Upper lobe of left lung (tissue), 4 donors: ENCODE data around the gene ARMH2.

Source experiments
- EP300 ChIP-seq, 4 donors: sonication (generic); formaldehyde crosslinking; IDR thresholded peaks; one replicate each; pipeline ENCODE4 v1.5.1; 2017; ENCODE audit warnings: antibody characterized with exemption in 4 of 4, control low read depth in 2 of 4
- POLR2AphosphoS5 ChIP-seq, 2 donors: sonication (generic); formaldehyde crosslinking; IDR thresholded peaks; one replicate each; pipeline ENCODE4 v1.5.1; 2017; ENCODE audit warnings: antibody characterized with exemption in 2 of 2
- TF ChIP-seq, protein P1 (sequence below), 6 experiments: fragments of 450-650 bp in 4 of 6; fragments of 200-600 bp in 2 of 6; sonication (generic) in 2 of 6; IDR thresholded peaks; one replicate each; pipeline ENCODE4 v1.5.1; 2016 to 2019; ENCODE audit warnings: antibody characterized with exemption in 6 of 6

DNA sequence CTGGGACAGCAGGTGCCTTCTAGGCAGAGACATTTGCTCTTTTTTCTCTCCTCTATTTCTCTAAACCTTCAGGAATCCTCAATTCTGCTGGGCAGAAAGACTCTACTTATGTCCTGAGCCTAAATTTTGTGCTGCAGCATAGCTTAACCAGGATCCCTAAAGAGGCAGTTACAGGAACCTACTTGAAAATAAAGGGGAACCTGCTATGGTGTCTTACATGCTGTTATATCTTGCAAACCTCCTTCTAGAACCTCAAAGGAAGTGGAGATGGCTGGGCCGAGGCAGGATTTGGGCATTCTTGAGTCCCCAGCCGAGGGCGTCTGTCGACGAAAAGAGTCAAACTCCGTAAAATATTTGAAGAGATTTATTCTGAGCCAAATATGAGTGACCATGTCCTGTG is 41.1 kb downstream of the ARMH2 start:
- TF ChIP-seq, protein P1, sequence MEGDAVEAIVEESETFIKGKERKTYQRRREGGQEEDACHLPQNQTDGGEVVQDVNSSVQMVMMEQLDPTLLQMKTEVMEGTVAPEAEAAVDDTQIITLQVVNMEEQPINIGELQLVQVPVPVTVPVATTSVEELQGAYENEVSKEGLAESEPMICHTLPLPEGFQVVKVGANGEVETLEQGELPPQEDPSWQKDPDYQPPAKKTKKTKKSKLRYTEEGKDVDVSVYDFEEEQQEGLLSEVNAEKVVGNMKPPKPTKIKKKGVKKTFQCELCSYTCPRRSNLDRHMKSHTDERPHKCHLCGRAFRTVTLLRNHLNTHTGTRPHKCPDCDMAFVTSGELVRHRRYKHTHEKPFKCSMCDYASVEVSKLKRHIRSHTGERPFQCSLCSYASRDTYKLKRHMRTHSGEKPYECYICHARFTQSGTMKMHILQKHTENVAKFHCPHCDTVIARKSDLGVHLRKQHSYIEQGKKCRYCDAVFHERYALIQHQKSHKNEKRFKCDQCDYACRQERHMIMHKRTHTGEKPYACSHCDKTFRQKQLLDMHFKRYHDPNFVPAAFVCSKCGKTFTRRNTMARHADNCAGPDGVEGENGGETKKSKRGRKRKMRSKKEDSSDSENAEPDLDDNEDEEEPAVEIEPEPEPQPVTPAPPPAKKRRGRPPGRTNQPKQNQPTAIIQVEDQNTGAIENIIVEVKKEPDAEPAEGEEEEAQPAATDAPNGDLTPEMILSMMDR (IDR thresholded peaks at IDR 0.05), result no peak
- TF ChIP-seq EP300 (IDR thresholded peaks at IDR 0.05), result no peak
- no peak for TF ChIP-seq POLR2AphosphoS5 (IDR thresholded peaks at IDR 0.05)
